Stimulated activated CD4-positive, alpha-beta T cell treated with anti-CD3 and anti-CD28 coated beads, Interleukin-1b, Interleukin-23, amount 100 ng/mL, for 1 hour (primary cell): ENCODE measurements around the gene ABCA9.
"Not testable (repeated sequence)": the region's sequence is repeated elsewhere in the genome, so short reads cannot be mapped to it uniquely, and the experiment has no call there.

Source experiments
- DNase-seq, 2 donors: peaks; one replicate each; pipeline ENCODE4 v3.0.0-alpha.2; 2020; ENCODE audit warnings: low read depth in 2 of 2

Gene ABCA9

DNA sequence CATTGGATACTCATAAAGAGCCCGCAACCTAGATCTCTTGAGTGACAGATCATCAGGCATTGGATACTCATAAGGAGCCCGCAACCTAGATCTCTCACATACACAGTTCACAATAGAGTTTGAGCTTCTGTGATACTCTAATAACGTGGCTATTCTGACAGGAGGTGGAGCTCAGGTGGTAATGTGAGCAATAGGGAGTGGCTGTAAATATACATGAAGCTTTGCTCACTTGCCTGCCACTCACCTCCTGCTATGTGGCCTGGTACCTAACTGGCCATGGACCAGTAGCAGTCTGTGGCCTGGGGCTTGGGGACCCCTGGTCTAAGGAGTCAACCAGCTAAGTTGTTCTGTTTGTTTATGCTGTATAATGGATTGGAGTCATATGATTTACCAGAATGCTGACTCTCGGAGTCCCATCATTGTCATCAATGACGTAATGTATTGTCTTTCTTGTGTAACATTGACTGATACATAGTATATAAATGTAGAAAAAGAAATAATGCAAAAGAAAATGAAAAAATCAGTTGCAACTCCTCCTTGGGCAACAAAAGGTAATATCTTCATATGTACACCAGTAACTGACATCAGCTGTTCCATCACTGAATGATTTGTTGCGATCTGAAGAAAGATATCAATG lies 17.5 kb downstream of the ABCA9 start:
- no peak for DNase-seq

DNA sequence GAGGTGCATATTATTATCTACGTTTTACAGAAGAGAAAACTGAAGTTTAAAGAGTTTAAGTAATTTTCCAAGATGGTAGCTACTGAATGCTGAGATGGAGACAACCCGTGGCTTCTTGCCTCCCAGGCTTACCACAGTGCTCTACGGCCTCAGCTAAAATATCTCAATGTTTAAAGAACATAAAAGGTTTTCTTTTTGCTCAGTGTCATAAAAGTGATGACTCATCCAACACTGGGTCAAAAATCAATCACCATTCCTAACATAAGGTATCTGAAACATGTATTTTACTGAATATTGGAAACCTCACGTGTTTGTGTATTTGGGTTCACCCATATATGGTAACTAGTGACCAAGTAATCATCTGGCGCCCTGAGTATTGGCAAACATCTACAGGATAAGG lies 18.4 kb downstream of the ABCA9 start:
- no peak for DNase-seq

DNA sequence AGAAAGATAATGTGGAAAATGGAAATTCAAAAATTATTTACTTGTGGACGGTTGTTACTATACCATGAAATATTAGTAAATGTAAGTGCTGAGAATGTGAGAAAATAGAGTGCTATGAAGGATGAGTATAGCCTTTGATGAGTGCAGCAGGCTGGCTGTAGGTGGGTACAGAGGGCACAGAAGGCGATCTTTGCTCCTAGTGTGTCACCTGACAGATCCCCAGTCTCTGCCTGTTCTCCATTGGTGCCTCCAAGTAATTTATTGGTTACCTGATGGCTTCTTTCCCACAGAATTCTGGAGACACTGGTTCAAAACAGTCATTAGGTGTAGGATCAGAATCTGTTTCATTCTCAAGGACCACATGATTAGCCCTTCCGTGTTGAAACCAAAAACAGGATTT lies 28.9 kb downstream of the ABCA9 start:
- no peak for DNase-seq

DNA sequence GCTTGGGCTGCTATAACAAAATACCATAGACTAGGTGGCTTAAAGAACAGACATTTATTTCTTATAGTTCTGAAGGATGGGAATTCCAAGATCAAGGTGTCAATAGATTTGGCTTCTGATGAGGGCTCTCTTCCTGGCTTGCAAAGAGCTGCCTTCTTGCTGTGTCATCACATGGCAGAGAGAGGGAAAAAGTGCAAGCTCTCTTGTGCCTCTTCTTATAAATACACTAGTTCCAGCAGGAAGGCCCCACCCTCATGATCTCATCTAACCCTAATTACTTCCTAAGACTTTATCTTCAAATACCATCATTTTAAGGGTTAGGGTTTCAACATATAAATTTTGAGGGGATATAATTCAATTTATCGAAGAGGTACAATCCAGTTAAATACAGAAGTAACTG lies 30.6 kb downstream of the ABCA9 start:
- no peak for DNase-seq

DNA sequence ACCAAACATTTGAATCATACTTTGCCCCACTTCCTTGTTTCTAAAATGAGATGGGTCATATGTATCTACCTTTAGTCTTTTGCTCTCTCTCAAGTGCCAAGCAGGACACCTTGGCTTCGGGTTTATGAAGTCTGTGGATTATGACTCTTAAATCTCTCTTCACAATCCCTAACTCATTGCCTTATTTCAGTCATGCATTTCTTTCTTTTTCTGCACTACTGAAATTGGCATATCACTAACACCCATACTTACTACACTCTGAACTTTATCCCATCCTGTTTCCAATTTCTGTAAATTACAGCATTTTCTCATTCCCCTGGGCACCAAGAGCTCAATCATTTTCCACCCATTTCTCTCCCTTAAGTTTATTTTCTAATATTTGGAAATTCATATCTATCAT lies 42.0 kb downstream of the ABCA9 start:
- DNase-seq, result no peak

DNA sequence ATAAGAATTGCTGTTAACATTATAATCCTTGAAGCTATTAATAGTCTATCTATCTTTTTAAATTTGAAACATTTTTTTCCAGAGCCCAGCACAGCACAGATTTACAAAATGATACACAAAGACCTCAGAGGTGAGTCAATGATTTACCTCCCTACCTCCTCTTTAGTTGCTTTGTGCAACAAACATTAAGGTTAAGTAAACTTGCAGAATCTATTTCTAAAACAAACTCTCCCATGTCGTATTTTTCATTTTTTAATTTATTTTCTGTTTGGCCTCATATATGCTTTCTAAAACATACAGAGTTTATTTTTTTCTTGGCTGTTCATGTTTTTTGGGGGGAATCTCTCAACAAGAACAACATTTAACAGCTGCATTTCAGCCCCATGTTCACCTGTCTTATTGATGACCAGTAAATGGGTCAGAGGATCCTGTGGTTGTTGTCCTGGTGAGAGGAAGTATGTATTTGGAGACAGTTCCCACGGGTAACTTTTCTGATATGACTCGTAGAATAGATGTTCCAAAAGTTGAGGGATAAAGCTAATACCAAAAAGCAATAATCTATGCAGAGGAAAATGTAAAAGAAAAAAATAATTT lies 42.6 kb downstream of the ABCA9 start:
- no peak for DNase-seq

DNA sequence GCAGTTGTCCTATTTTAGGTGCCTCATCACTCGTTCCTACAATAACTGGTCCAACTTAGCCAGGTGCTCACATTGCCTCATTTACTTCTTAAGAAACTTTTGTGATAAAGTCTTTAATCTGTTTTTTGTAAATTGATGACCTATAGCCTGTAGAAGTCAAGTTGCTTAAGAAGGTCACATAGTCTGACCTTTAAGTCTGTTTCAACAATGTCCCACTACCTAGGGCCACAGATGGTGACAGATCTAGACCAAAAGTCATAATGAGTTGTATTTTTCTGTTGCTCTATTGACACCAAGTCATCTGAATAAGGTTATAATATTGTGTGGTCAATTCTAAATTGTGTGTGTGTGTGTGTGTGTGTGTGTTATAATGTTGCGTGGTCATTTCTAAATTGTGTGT lies 45.1 kb downstream of the ABCA9 start:
- DNase-seq, result no peak

DNA sequence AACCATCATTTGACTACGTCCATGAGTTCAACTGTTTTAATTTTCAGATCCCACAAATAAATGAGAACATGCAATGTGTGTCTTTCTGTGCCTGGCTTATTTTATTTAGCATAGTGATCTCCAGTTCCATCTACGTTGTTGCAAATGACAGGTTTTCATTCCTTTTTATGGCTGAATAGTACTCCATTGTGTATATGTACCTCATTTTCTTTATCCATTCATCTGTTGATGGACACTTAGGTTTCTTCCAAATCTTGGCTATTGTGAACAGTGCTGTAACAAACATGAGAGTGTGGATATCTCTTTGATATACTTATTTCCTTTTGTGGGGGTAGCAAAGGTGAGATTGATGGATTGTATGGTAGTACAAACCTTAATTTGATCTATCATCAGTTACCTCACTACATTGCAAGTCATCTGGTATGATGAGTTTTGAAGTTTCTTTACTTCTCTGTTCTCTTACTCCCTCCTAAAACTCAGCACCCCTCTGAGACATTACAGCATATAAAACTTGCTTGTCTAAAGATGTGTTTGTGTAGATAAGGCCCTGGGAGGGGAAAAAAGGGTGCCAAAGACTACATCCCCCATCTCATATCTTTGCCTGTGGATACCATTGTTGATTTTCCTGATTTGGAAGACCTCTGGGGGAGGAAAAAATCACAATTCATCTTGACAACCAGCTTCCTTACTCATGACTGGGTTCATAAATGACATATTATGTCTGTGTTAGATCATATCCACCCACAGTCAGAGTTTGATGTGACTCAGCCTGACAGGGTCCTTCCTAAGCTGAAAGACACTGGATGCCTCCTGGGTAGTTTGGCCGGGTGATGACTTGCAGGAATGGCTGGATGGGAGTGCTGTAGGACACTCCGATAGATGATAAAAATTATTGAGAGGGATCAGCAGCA lies 47.6 kb downstream of the ABCA9 start:
- no peak for DNase-seq

DNA sequence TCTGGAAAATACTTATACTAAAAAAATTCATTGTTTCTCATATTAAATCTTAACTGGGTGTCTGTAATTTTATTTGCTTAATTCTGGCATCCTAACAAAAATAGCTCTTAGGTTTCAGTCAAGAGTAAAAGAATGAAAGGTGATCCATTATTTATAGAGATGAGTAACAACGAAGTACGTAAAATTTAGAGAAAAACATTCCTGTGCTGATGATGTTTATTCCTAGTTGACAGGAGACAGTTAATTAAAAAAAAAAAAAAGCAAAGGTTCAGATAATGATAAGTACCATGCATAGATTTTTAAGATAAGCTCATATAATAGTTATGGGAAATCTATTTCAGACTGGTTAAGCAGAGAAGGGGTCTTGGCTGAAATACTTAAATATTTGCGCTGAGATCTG lies 50.8 kb downstream of the ABCA9 start:
- no peak for DNase-seq

DNA sequence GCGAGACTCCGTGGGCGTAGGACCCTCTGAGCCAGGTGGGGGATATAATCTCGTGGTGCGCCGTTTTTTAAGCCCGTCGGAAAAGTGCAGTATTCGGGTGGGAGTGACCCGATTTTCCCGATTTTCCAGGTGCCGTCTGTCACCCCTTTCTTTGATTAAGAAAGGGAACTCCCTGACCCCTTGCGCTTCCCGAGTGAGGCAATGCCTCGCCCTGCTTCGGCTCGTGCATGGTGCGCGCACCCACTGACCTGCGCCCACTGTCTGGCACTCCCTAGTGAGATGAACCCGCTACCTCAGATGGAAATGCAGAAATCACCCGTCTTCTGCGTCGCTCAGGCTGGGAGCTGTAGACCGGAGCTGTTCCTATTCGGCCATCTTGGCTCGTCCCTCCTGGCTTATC lies 56.0 kb downstream of the ABCA9 start:
- not testable (repeated sequence) for DNase-seq

DNA sequence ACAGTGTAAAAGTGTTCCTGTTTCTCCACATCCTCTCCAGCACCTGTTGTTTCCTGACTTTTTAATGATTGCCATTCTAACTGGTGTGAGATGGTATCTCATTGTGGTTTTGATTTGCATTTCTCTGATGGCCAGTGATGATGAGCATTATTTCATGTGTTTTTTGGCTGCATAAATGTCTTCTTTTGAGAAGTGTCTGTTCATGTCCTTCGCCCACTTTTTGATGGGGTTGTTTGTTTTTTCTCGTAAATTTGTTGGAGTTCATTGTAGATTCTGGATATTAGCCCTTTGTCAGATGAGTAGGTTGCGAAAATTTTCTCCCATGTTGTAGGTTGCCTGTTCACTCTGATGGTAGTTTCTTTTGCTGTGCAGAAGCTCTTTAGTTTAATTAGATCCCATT lies 61.0 kb downstream of the ABCA9 start:
- not testable (repeated sequence) for DNase-seq

DNA sequence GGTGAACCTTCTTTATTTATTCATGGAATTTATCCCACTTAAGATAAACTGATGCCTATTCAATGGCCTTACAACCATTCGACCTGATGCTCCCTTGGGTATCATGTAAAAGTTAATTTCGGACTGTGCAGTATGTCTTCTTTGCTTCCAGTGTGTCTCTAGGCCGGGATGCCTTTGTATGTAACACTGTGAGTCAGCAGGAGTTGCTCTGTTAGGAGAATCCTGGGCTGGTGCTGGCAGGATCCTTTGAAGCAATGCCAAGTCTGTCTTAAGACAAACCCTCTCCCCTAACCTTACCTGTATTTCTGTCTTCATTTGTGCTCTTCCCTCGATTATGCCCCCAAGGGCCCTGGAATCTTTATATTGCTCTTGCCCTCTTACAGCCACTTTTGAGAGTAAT lies 67.6 kb downstream of the ABCA9 start:
- no peak for DNase-seq

DNA sequence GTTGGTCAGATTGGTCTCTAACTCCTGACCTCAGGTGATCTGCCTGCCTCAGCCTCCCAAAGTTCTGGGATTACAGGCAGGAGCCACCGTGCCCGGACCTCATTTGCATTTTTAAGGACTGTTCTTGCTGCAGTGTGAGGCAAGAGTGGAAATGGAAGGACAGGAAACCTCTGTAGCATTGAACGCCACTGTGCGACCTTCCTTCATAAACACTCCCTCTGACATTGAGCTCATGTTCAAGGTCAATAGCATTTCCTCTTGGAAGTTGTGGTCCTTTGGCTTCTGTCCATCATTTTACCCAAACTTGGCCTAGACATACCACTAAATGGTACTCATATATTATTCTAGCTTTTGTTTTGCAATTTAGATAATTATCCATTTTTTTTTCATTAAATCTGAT lies 72.8 kb downstream of the ABCA9 start:
- DNase-seq, result no peak

DNA sequence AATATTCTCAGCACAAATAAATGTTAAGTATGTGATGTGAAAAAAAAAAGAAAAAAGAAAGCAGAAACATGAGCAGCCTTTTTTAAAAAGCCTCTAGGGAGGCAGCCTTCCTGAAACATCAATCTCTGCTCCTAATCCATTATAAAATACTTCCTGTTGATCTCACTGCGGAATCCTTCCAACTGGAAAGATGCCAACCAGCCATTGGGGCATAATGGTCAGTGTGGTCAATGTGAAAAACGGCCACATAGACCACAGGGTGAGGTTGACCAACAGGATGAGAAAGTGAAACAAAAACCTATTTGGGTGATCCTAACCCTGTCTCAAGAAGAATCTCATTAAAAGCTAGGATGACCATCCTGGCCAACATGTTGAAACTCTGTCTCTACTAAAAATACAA lies 79.4 kb downstream of the ABCA9 start:
- DNase-seq, result no peak

DNA sequence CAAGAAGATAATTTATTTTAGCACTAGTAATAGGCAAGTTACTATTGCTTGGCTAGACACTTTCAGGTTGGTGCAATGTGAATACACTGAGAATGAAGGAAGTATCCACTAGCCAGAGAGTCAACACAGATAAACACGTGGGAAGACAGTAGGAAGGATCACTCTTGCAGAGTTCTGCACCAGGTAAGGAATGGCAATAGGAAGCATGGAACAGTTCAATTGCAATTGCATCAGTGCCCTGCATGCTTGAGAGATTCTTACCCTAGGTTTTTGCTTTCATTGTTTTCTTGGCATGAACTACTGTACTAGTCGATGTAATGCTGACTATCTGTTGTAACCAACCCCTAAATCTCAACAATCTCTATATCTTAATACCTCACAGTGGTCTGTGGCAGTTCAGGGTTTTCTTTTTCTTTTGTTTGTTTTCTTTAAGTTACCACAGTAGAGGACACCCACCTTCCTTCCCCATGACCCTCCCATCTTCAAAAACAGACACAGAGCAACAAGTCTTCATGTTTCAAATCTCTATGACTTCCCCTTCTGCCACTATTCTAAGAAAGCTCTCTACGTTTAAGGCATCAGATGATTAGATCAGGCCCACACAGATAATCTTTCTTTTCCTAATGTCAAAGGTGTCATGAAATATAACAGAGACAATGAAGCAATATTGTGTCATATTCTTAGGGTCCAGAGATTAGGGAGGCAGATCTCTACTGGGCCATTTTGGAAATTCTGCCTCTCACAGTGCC lies 87.5 kb downstream of the ABCA9 start:
- no peak for DNase-seq

DNA sequence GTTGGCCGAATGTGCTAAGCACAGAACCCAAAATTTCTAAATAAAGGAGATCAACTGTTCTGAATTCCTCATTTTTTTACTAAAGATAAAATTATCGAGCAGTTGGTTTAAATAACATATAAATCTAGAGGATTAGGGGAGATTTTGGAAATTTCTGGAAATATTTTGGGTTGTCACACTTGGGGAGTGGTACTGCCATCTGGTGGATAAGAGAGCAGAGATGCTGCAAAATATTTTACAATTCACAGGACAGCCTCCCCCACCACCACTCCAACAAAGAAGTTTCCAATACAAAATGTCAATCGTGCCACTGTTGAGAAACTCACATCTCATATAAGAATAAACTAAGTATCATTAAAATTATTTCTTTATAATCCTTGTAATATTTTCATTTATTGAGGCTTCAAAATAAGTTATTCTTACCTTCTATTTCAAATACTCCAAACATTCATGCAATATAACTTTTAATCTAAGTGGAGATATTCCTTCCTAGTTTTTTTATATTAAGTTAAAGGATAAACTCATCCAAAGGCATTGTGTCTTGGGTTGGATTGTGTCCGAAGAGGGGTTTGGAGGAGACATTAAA lies 88.5 kb downstream of the ABCA9 start:
- DNase-seq, result no peak

DNA sequence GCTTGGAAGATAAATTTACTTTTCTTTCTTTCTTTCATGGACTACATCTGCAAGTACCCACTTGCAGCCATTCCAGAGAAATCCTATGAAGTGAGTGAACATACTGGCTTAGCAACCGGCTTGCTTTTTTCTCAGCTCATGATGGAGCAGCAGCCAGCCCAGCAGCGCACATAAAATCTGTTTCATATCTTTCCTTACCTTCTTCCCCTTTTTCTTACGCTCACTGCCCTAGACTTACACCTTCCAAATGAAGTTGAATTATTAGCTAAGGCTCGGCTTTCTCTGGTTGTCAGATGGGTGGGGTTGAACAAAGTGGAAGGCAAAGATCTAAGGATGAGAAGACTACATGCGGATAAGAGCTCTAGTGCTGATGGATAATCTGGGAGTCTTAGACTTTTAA lies 91.6 kb downstream of the ABCA9 start:
- DNase-seq, result no peak

DNA sequence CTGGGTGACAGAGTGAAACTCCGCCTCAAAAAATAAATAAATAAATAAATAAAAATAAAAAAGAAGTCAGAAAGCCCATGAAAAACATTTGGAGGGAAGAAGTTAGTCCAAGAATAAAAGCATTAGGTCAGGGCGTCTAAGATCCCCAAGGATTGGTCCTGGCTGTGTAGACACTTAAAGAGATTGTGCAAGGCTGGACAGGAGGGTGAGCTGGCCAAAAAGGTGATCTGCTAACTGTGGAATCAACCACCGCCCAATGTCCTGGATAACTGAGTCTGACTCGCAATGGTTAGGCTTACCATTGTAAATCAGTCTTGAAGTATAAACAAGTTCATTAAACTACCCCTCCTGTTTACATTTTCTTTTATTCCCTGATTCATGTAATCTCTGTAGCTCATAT lies 96.8 kb downstream of the ABCA9 start:
- no peak for DNase-seq

DNA sequence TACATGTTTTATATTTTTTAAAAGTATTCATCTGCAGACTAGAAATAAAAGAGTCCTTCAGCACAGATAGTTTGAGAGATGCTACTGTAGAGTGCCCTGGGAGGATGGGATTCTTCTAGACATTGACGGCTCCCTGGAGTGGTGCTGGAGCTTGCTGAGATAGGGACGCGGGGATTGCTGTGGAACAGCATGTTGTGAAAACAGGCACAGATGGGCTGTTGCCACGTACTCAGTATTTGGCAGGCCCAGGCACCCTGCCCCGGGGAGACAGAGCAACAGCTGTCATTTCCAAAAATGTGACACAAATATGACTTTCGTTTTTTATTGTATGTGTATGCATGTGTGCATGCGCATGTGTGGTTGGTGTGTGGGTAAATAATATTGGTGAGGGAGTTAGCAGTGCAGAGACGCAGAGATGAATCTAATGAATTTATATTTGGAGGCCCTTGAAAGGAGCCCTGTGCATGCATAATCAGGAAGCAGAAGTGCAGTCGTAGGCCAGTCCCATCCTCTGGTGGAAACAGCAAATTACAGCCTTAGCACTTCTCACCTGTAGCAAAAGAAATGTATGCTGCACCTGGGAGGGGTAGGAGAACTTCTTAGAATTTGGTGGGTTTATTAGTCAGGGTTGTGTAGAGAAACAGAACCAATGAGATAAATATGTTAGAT lies 99.4 kb downstream of the ABCA9 start:
- no peak for DNase-seq

DNA sequence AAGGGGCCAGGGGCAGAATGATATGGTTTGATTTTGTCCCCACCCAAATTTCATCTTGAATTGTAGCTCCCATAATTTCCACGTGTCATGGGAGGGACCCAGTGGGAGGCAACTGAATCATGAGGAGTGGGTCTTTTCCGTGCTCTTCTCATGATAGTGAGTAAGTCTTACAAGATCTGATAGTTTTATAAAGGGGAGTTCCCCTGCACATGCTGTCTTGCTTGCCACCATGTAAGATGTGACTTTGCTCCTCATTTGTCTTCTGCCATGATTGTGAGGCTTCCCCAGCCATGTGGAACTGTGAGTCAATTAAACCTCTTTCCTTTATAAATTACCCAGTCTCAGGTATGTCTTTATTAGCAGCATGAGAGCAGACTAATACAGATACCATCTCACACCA lies 101.6 kb downstream of the ABCA9 start:
- DNase-seq, result not testable (repeated sequence)

DNA sequence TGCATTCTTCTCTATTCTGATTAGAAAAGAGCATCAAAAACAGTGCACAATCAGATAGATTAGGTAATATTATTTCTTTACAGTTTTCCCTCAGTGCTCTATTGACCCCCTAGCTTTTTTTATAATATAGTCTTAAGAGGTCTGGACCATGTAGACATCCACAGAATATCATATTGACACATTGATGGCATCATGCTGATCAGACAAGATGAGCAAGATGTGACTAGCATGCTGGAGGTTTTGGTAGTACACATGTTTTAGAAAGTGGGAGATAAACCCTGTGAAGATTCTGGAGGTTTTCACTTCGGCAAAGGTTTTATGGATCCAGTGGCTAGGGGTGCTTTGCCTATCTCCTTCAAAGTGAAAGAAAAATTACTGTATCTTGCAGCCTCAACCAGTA lies 102.8 kb downstream of the ABCA9 start:
- DNase-seq, result no peak
